K562 (cell line): ENCODE results near the gene ROBO2. TPM values are rescaled to one million over a fixed set of nuclear protein-coding genes. Genes with fewer than 3 reads are reported as not detected.

Source experiments
- CTCF ChIP-seq, 3 experiments: IDR thresholded peaks in 2 of 3; conservative IDR thresholded peaks in 1 of 3; 2 replicates each; pipeline ENCODE4 v1.5.1; 2011 to 2012; ENCODE audit warnings: low read length in 3 of 3, mild to moderate bottlenecking in 3 of 3, control low read depth in 2 of 3, improper control_type of control experiment in 1 of 3, inconsistent platforms in 1 of 3, low read depth in 1 of 3, mixed read lengths in 1 of 3, moderate library complexity in 1 of 3; ENCODE audit not compliant: insufficient read depth in 2 of 3
- DEAF1 ChIP-seq: fragments of 450-650 bp; formaldehyde crosslinking; IDR thresholded peaks from 2 replicates; pipeline ENCODE4 v1.4.0; 2020; ENCODE audit warnings: mild to moderate bottlenecking, moderate library complexity
- HDAC2 ChIP-seq: fragments of 450-650 bp; IDR thresholded peaks from 2 replicates; pipeline ENCODE4 v1.6.1; 2016; ENCODE audit warnings: mild to moderate bottlenecking
- KLF16 ChIP-seq: IDR thresholded peaks from 2 replicates; pipeline ENCODE4 v1.6.1; 2016; ENCODE audit warnings: antibody characterized with exemption
- NCOA2 ChIP-seq, 2 experiments: fragments of 450-650 bp; IDR thresholded peaks; 2 replicates each; pipeline ENCODE4 v1.6.1; 2018; ENCODE audit warnings: mild to moderate bottlenecking in 2 of 2, moderate library complexity in 1 of 2; ENCODE audit not compliant: partially characterized antibody in 2 of 2
- PCBP2 ChIP-seq: fragments of 200-400 bp; formaldehyde crosslinking; IDR thresholded peaks from 2 replicates; pipeline ENCODE4 v1.6.1; 2018; ENCODE audit warnings: low read length, low read depth, mild to moderate bottlenecking, moderate library complexity; ENCODE audit not compliant: poor library complexity, severe bottlenecking
- POLR2B ChIP-seq: fragments of 450-650 bp; IDR thresholded peaks from 2 replicates; pipeline ENCODE4 v1.6.1; 2018; ENCODE audit warnings: low read depth; ENCODE audit not compliant: partially characterized antibody
- SIX5 ChIP-seq, 2 experiments: IDR thresholded peaks; 2 replicates each; pipeline ENCODE4 v1.6.1; 2011; ENCODE audit warnings: low read length in 2 of 2, borderline replicate concordance in 1 of 2, low read depth in 1 of 2, mild to moderate bottlenecking in 1 of 2, moderate library complexity in 1 of 2; ENCODE audit not compliant: insufficient read depth in 1 of 2
- TAF15 ChIP-seq: fragments of 200-400 bp; formaldehyde crosslinking; IDR thresholded peaks from 2 replicates; pipeline ENCODE4 v1.6.1; 2017; ENCODE audit warnings: mild to moderate bottlenecking, low read depth, low read length, moderate library complexity
- USF1 ChIP-seq: sonication (generic); formaldehyde crosslinking; IDR thresholded peaks from 2 replicates; pipeline ENCODE4 v1.9.0; 2022; ENCODE audit warnings: mild to moderate bottlenecking, missing genetic modification reagents
- USF2 ChIP-seq: sonication (generic); formaldehyde crosslinking; IDR thresholded peaks from 2 replicates; pipeline ENCODE4 v1.5.0; 2020; ENCODE audit warnings: missing genetic modification reagents
- ZNF436 ChIP-seq: fragments of 250-450, 450-650 bp; sonication (Bioruptor Pico); formaldehyde crosslinking; IDR thresholded peaks from 2 replicates; pipeline ENCODE4 v1.7.0; 2020; ENCODE audit warnings: mild to moderate bottlenecking
- polyA plus RNA-seq, 8 experiments: library from polyadenylated mRNA; depleted of rRNA in 4 of 8; stranded (reverse) in 5 of 8; unstranded in 3 of 8; fragments of >200 nt; fragmentation: Nextera tagmentation in 2 of 8; fragmentation: Illumina TruSeq in 1 of 8; extraction: Ambion mirVana in 2 of 8; extraction: Trizol in 1 of 8; gene quantifications; 2 replicates each; pipeline versions ENCODE4 v1.2.1 to v1.2.3, GENCODE V29; 2011 to 2014; ENCODE audit warnings: inconsistent platforms in 1 of 8, missing spikeins in 1 of 8
- total RNA-seq, 7 experiments: library from RNA; depleted of rRNA in 6 of 7; stranded (reverse); fragments of >200 nt in 6 of 7; fragmentation: Illumina TruSeq in 2 of 7; extraction: Trizol in 2 of 7; gene quantifications; 2 replicates each; pipeline versions ENCODE4 v1.2.1 to v1.2.3, GENCODE V29; 2011 to 2021; ENCODE audit warnings: low replicate concordance in 1 of 7

Gene ROBO2
- total and polyA plus RNA-seq, 9 of the 15 experiments (the other 6 are each of a cell fraction or from before 2014, with no cell fraction given): 0.84 to 3.0 (median 1.7) TPM

GRCh38 chr3:77254967-77255831 is 215.3 kb downstream of the ROBO2 start (continued):
- TF ChIP-seq USF1 (no peak; the same call in 1 of the 2 replicates), KLF16 (0 out of 2 replicates have a peak, but pooled peaks have one; percentile 4), SIX5 (IDR thresholded peaks at IDR 0.05; ENCODE audit: borderline replicate concordance in 1 of 2, insufficient read depth in 1 of 2, low read depth in 1 of 2, low read length in 2 of 2) (no peak), CTCF (IDR thresholded peaks at IDR 0.05 in 2 of 3, conservative IDR thresholded peaks at IDR 0.05 in 1 of 3; ENCODE audit: insufficient read depth in 2 of 3, low read depth in 1 of 3, low read length in 3 of 3) (peak; percentile 45 to 68 (median 57); a peak in 5 of 6 replicates), HDAC2 (no peak), TAF15 (no peak), DEAF1 (CRISPR knock-in tag) (peak; percentile 19; the same call in 1 of the 2 replicates), POLR2B (no peak), USF2 (CRISPR knock-in tag) (peak; percentile 20; the same call in 1 of the 2 replicates), PCBP2 (no peak), ZNF436 (CRISPR knock-in tag) (no peak), NCOA2 (IDR thresholded peaks at IDR 0.05; ENCODE audit: partially characterized antibody in 2 of 2) (no peak)
